HL-60 (cell line): ENCODE results near the gene TBX2.

Experiments
- DNase-seq, 2 experiments: peaks; one replicate each; pipeline ENCODE4 v3.0.0-alpha.2; 2010 to 2020; ENCODE audit warnings: low read depth in 1 of 2, low spot score in 1 of 2
- H3K27ac ChIP-seq: fragments of 250-450 bp; sonication (Bioruptor Pico); replicated peaks from 2 replicates; pipeline ENCODE4 v1.5.1; 2020; ENCODE audit warnings: mild to moderate bottlenecking, moderate library complexity
- H3K27me3 ChIP-seq: fragments of 250-450 bp; sonication (Bioruptor Pico); 2 replicates; pipeline ENCODE4 v1.5.1; 2021; ENCODE audit warnings: mild to moderate bottlenecking, moderate library complexity; ENCODE audit not compliant: insufficient read depth, poor library complexity, severe bottlenecking
- H3K4me3 ChIP-seq: replicated peaks from 2 replicates; pipeline ENCODE4 v1.5.1; 2011; ENCODE audit warnings: mild to moderate bottlenecking, control low read depth, low read length; ENCODE audit not compliant: insufficient read depth
- GABPA ChIP-seq: IDR thresholded peaks from 2 replicates; pipeline ENCODE4 v1.6.1; 2012; ENCODE audit warnings: low read depth
- POLR2AphosphoS5 ChIP-seq: IDR thresholded peaks from 2 replicates; pipeline ENCODE4 v1.6.1; 2012; ENCODE audit warnings: low read depth
- SPI1 ChIP-seq: IDR thresholded peaks from 2 replicates; pipeline ENCODE4 v1.6.1; 2012; ENCODE audit warnings: low read depth, mild to moderate bottlenecking, borderline replicate concordance
- TF ChIP-seq, protein P1 (sequence below): IDR thresholded peaks from one replicate; pipeline ENCODE4 v1.5.1; 2011; ENCODE audit warnings: low read length, control low read depth, inconsistent platforms; ENCODE audit not compliant: insufficient read depth
- TF ChIP-seq, protein P2 (sequence below): IDR thresholded peaks from 2 replicates; pipeline ENCODE4 v1.6.1; 2012; ENCODE audit warnings: low read depth; ENCODE audit not compliant: insufficient replicate concordance

TBX2 gene

DNA sequence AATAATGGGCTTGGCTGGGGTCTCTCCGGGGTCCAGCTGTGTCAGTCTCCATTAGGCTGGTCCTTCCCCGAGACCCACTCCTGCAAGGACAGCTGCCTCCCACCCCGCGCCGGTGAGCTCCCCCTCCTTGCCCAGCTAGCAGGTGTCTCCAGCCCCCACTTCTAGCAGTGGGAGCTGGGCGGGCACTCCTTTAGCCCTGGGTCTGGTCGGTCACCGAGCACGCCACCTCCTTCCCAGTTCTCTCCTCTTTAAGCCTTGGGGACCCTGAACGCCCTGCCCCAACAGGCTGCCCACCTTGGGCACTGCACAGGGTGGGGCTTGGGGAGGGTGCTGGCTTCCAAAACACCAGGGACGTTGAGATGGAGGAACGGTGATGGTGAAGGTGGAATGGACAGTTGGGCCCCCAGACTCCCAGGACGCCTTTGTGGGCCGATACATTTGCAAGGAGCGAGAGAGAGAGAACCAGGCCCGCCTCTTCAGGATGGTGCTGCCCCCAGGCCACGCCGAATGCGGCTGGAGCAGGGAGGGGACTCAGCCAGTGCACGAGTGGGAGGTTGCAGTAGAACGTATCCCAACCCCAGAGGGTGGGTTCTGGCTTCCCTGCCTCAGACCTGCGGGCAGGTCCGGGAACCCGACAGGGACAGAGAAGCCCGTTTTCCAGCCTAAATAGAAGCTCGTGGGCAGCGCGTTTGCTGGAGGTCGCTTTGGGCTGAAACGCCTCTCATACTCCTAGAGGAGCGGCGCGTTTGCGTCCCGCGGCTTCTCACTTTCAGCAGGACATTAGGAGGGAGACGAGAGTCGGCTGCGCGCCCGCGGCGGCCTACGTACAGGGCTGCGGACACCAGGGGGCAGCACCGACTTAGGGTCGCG, 10.7 kb downstream of the TBX2 start:
- H3K27ac ChIP-seq: no peak overlapping the region
- peak overlapping the region; percentile 48 for H3K4me3 ChIP-seq
- peak; percentile 40 to 72 for DNase-seq
- TF ChIP-seq, protein P1, sequence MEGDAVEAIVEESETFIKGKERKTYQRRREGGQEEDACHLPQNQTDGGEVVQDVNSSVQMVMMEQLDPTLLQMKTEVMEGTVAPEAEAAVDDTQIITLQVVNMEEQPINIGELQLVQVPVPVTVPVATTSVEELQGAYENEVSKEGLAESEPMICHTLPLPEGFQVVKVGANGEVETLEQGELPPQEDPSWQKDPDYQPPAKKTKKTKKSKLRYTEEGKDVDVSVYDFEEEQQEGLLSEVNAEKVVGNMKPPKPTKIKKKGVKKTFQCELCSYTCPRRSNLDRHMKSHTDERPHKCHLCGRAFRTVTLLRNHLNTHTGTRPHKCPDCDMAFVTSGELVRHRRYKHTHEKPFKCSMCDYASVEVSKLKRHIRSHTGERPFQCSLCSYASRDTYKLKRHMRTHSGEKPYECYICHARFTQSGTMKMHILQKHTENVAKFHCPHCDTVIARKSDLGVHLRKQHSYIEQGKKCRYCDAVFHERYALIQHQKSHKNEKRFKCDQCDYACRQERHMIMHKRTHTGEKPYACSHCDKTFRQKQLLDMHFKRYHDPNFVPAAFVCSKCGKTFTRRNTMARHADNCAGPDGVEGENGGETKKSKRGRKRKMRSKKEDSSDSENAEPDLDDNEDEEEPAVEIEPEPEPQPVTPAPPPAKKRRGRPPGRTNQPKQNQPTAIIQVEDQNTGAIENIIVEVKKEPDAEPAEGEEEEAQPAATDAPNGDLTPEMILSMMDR: peak; percentile 56
- no peak for TF ChIP-seq POLR2AphosphoS5
- TF ChIP-seq, protein P2, sequence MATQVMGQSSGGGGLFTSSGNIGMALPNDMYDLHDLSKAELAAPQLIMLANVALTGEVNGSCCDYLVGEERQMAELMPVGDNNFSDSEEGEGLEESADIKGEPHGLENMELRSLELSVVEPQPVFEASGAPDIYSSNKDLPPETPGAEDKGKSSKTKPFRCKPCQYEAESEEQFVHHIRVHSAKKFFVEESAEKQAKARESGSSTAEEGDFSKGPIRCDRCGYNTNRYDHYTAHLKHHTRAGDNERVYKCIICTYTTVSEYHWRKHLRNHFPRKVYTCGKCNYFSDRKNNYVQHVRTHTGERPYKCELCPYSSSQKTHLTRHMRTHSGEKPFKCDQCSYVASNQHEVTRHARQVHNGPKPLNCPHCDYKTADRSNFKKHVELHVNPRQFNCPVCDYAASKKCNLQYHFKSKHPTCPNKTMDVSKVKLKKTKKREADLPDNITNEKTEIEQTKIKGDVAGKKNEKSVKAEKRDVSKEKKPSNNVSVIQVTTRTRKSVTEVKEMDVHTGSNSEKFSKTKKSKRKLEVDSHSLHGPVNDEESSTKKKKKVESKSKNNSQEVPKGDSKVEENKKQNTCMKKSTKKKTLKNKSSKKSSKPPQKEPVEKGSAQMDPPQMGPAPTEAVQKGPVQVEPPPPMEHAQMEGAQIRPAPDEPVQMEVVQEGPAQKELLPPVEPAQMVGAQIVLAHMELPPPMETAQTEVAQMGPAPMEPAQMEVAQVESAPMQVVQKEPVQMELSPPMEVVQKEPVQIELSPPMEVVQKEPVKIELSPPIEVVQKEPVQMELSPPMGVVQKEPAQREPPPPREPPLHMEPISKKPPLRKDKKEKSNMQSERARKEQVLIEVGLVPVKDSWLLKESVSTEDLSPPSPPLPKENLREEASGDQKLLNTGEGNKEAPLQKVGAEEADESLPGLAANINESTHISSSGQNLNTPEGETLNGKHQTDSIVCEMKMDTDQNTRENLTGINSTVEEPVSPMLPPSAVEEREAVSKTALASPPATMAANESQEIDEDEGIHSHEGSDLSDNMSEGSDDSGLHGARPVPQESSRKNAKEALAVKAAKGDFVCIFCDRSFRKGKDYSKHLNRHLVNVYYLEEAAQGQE: no peak
- TF ChIP-seq SPI1: no peak
- TF ChIP-seq GABPA: no peak
- peaks cover 67% of the 10 kb centered on the region for H3K27me3 ChIP-seq

DNA sequence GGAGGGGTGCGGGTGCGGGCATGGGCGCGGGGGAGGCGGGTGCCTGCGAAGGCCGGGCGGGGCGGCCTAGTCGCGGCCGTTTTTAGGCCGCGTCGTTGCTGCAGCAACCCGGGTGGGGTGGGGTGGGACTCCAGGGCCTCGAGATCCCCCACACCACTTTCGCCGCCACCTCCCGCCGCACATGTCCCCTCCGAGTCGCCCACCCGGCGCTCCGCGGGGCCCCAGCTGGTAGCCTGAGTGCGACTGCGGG, 11.3 kb downstream of the TBX2 start:
- DNase-seq: no peak
- H3K27me3 ChIP-seq: peaks cover 63% of the 10 kb centered on the region
- no peak for TF ChIP-seq SPI1
- no peak for TF ChIP-seq GABPA
- no peak for TF ChIP-seq POLR2AphosphoS5
- TF ChIP-seq, protein P1: no peak
- TF ChIP-seq, protein P2: no peak
- H3K27ac ChIP-seq: no peak overlapping the region
- H3K4me3 ChIP-seq: peak overlapping the region; percentile 48

DNA sequence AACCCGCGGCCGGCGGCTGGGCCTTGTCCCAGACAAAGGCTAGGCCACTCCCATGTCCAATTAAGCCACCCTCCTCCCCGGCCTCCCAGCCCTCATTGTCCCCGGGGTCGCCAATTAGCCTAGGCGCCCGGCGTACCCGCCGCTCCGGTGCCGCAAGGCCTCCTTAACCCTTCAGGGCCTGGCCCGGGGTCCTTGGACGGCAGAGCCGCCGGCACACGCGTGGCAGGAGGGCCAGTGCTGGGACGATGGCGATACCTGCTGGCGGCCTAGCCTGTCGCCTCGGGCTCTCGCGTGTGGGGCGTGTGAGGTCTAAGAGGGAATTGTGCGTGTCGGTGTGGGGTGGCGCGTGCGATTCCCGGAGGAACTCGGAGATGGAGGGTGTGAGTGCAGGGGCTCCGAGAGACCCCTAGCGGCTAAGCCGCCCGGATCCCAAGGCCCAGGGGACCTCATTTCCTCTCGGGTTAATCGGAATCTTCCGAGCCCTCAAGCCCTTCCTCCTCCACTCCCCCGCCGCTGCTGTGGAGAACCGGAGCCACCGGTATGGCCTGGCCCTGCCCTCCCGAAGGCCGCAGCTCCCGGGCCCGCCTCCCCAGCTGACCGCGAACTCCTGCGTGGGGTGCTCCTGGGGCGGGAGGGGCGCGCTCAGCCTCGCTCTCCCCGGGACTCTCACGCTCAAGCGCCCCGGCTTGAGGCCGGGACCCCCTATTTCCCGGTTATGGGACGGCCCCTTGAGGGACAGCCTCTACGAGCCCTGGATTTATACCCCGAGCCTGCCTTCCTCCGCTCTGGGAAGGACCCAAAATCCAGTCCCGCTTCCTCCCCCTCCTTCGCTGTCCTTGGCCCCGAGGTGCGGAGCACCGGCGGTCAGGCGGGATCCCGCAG, 11.9 kb downstream of the TBX2 start:
- H3K27ac ChIP-seq: no peak overlapping the region
- H3K4me3 ChIP-seq: peak overlapping the region; percentile 48
- TF ChIP-seq, protein P2: no peak
- TF ChIP-seq, protein P1: no peak
- no peak for TF ChIP-seq POLR2AphosphoS5
- no peak for TF ChIP-seq SPI1
- TF ChIP-seq GABPA: no peak
- H3K27me3 ChIP-seq: peaks cover 57% of the 10 kb centered on the region
- DNase-seq: no peak
